DOHH2 (cell line): ENCODE data around the gene ZNF132.

ENCODE experiments used
- H3F3A ChIP-seq: fragments of 200-600 bp; sonication (generic), shearing (Covaris generic); 2 replicates; pipeline ENCODE4 v1.6.0; 2016; ENCODE audit warnings: antibody characterized with exemption, mild to moderate bottlenecking; ENCODE audit not compliant: control insufficient read depth, insufficient read depth
- H3K27ac ChIP-seq: fragments of 200-600 bp; sonication (generic); 2 replicates; pipeline ENCODE4 v1.5.1; 2014; ENCODE audit warnings: low read depth, mild to moderate bottlenecking, low read length, moderate library complexity
- H3K27me3 ChIP-seq: fragments of 200-600 bp; sonication (generic); 2 replicates; pipeline ENCODE4 v1.6.1; 2014; ENCODE audit warnings: mild to moderate bottlenecking, low read length, mixed read lengths; ENCODE audit not compliant: control insufficient read depth
- H3K36me3 ChIP-seq: fragments of 200-600 bp; sonication (generic); 2 replicates; pipeline ENCODE4 v1.6.1; 2014; ENCODE audit warnings: mild to moderate bottlenecking, low read length, moderate library complexity, mixed read lengths; ENCODE audit not compliant: control insufficient read depth
- H3K4me1 ChIP-seq: fragments of 200-600 bp; sonication (generic); 2 replicates; pipeline ENCODE4 v1.6.1; 2014; ENCODE audit warnings: mild to moderate bottlenecking, low read length, mixed read lengths; ENCODE audit not compliant: control insufficient read depth
- H3K4me2 ChIP-seq: fragments of 200-600 bp; sonication (generic); 2 replicates; pipeline ENCODE4 v1.6.0; 2014; ENCODE audit warnings: mild to moderate bottlenecking, low read length, moderate library complexity
- H3K4me3 ChIP-seq: fragments of 200-600 bp; sonication (generic); 2 replicates; pipeline ENCODE4 v1.5.1; 2014; ENCODE audit warnings: mild to moderate bottlenecking, low read length, mixed read lengths
- H3K79me2 ChIP-seq: fragments of 200-600 bp; sonication (generic); 2 replicates; pipeline ENCODE4 v1.6.1; 2014; ENCODE audit warnings: mild to moderate bottlenecking, low read length, mixed read lengths; ENCODE audit not compliant: control insufficient read depth
- H3K9me2 ChIP-seq: fragments of 200-600 bp; sonication (generic); replicated peaks from 2 replicates; pipeline ENCODE4 v1.6.1; 2014; ENCODE audit warnings: mild to moderate bottlenecking, low read length, mixed read lengths; ENCODE audit not compliant: control insufficient read depth
- H3K9me3 ChIP-seq: fragments of 200-600 bp; sonication (generic); 2 replicates; pipeline ENCODE4 v1.6.1; 2014; ENCODE audit warnings: antibody characterized with exemption, low read length, mixed read lengths; ENCODE audit not compliant: control insufficient read depth, insufficient read depth
- H4K20me1 ChIP-seq: fragments of 200-600 bp; sonication (generic); 2 replicates; pipeline ENCODE4 v1.6.0; 2014; ENCODE audit warnings: low read depth, mild to moderate bottlenecking, antibody characterized with exemption, low read length, moderate library complexity; ENCODE audit not compliant: control insufficient read depth, insufficient read depth
- EZH2phosphoT487 ChIP-seq: fragments of 200-600 bp; sonication (generic); IDR thresholded peaks from 2 replicates; pipeline ENCODE4 v1.6.1; 2017; ENCODE audit warnings: borderline replicate concordance, mild to moderate bottlenecking, antibody characterized with exemption, low read length, moderate library complexity, mixed read lengths
- TF ChIP-seq, protein P1 (sequence below): fragments of 200-600 bp; sonication (generic); IDR thresholded peaks from one replicate; pipeline ENCODE4 v1.5.1; 2014; ENCODE audit warnings: antibody characterized with exemption, mild to moderate bottlenecking, low read depth, low read length; ENCODE audit not compliant: poor library complexity, severe bottlenecking

The ZNF132 gene

DNA sequence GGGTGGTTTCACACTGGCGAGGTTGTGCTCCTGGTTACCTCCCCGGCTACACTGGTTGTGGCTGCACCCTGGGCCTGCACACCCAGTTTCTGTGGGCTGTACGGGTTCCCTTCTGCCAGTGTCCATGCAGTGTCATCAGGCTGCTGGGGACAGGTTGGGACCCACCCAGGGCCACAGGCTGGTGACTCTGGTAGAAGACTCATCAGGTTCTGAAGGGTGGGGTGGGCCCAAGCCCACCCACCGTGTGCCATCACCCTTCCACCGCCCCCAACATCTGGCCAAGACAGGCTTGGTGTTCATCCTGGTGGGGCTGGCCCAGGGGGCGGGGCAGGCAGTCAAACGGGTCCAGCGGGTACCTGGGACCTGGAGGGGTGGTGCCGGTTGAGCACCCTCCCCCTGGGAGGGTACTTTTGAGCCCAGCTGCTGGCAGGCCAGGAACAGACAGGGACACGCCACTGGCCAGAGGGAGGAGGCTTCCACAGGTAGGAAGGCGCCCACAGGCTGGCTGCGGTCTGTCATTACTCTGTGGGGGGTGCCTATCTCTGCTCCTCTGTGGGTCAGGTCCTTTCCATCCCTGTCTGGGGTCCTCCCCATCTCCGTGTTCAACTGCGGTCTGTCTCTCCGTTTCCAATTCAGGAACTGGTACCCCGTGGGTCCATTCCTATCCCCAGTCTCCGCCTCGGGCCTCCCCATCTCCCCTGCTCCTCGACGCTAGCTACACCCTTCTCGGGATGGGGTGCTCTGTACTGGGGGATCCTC lies 44.6 kb downstream of the ZNF132 start, which contains the start of gene RNF225:
RNF225 (plus strand) TSS at position 437 of the 759 bp plus-strand sequence. CDS start 434 bp downstream, outside the sequence.
- TF ChIP-seq, protein P1, sequence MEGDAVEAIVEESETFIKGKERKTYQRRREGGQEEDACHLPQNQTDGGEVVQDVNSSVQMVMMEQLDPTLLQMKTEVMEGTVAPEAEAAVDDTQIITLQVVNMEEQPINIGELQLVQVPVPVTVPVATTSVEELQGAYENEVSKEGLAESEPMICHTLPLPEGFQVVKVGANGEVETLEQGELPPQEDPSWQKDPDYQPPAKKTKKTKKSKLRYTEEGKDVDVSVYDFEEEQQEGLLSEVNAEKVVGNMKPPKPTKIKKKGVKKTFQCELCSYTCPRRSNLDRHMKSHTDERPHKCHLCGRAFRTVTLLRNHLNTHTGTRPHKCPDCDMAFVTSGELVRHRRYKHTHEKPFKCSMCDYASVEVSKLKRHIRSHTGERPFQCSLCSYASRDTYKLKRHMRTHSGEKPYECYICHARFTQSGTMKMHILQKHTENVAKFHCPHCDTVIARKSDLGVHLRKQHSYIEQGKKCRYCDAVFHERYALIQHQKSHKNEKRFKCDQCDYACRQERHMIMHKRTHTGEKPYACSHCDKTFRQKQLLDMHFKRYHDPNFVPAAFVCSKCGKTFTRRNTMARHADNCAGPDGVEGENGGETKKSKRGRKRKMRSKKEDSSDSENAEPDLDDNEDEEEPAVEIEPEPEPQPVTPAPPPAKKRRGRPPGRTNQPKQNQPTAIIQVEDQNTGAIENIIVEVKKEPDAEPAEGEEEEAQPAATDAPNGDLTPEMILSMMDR, result no peak
- TF ChIP-seq EZH2phosphoT487, result no peak
- Histone ChIP-seq H3K4me1 (peaks cover 2% of the 10 kb centered on the region), H3K79me2 (peaks cover 16% of the 10 kb centered on the region), H4K20me1 (peaks cover 6% of the 10 kb centered on the region; the same call in 1 of the 2 replicates), H3K36me3 (peaks cover 53% of the 10 kb centered on the region), H3K4me3 (no peak within 1 kb of the TSS), H3F3A (peaks cover 41% of the 10 kb centered on the region), H3K27me3 (no peaks in the 10 kb centered on the region), H3K9me2 (no peaks in the 10 kb centered on the region), H3K27ac (no peak within 1 kb of the TSS), H3K4me2 (no peak within 1 kb of the TSS), H3K9me3 (no peaks in the 10 kb centered on the region)

DNA sequence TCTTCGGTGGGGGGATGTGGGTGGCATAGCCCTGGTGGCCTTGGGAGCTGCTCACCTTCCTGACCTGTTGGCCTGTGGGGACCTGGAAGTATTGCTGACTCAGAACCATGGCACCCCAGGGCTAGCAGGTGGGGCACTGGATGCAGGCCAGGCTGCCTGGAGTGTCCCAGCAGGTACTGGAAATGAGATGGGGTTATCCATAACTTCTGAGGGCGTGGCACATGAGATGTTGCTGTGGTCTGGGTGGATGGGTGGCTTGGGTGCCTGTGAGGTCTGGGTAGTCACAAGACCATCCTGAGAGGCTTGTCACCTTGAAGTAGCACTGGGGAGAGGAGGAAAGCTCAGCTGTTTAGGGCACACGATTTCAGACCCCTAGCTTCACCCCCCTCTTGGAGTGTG lies 45.1 kb downstream of the ZNF132 start:
- no peaks in the 10 kb centered on the region for H3K9me3 ChIP-seq
- no peaks in the 10 kb centered on the region for H3K27me3 ChIP-seq
- TF ChIP-seq EZH2phosphoT487, result no peak
- TF ChIP-seq, protein P1, result no peak
- H3K4me1 ChIP-seq, result peaks cover 3% of the 10 kb centered on the region; the same call in 1 of the 2 replicates
- peaks cover 57% of the 10 kb centered on the region for H3K36me3 ChIP-seq
- H3F3A ChIP-seq, result peaks cover 41% of the 10 kb centered on the region
- H3K79me2 ChIP-seq, result peaks cover 22% of the 10 kb centered on the region
- H4K20me1 ChIP-seq, result peaks cover 6% of the 10 kb centered on the region; the same call in 1 of the 2 replicates
- H3K4me3 ChIP-seq, result no peak overlapping the region
- no peak overlapping the region for H3K27ac ChIP-seq
- H3K4me2 ChIP-seq, result no peak overlapping the region
- H3K9me2 ChIP-seq, result no peaks in the 10 kb centered on the region

GRCh38 chr19:58393725-58394033 lies 46.3 kb downstream of the ZNF132 start:
- no peak overlapping the region for H3K4me3 ChIP-seq
- no peak overlapping the region for H3K27ac ChIP-seq
- H3K4me2 ChIP-seq, result no peak overlapping the region
- TF ChIP-seq, protein P1, result no peak
- no peak for TF ChIP-seq EZH2phosphoT487
- H3K9me2 ChIP-seq, result no peaks in the 10 kb centered on the region
- H4K20me1 ChIP-seq, result peaks cover 6% of the 10 kb centered on the region; the same call in 1 of the 2 replicates
- peaks cover 10% of the 10 kb centered on the region for H3K4me1 ChIP-seq
- no peaks in the 10 kb centered on the region for H3K9me3 ChIP-seq
- H3F3A ChIP-seq, result peaks cover 40% of the 10 kb centered on the region
- peaks cover 66% of the 10 kb centered on the region for H3K36me3 ChIP-seq
- H3K79me2 ChIP-seq, result peaks cover 32% of the 10 kb centered on the region
- H3K27me3 ChIP-seq, result no peaks in the 10 kb centered on the region
